Neural cell (in vitro differentiated cells): Measurements from ENCODE around the gene ARSI. TPM values are rescaled to one million over a fixed set of nuclear protein-coding genes. Genes with fewer than 3 reads are reported as not detected.

Source experiments
- H2AFZ ChIP-seq: fragments of 200-600, 300-800 bp; sonication (generic), shearing (Covaris generic); 2 replicates; pipeline ENCODE4 v1.6.0; 2014; ENCODE audit warnings: low read depth, mild to moderate bottlenecking, antibody characterized with exemption, low read length, moderate library complexity
- H3F3A ChIP-seq: fragments of 200-600 bp; shearing (Covaris generic); 2 replicates; pipeline ENCODE4 v1.6.1; 2016; ENCODE audit warnings: mild to moderate bottlenecking, moderate library complexity, mixed read lengths, antibody characterized with exemption, low read length; ENCODE audit not compliant: insufficient read depth, poor library complexity, severe bottlenecking
- H3K27ac ChIP-seq: fragments of 200-600, 300-800 bp; sonication (generic), shearing (Covaris generic); 2 replicates; pipeline ENCODE4 v1.5.1; 2014; ENCODE audit warnings: mild to moderate bottlenecking, low read length, moderate library complexity
- H3K27me3 ChIP-seq: fragments of 300-800, 200-600 bp; sonication (generic), shearing (Covaris generic); 2 replicates; pipeline ENCODE4 v1.6.0; 2014; ENCODE audit warnings: mild to moderate bottlenecking, low read depth, low read length, moderate library complexity; ENCODE audit not compliant: insufficient read depth
- H3K36me3 ChIP-seq: fragments of 300-800, 200-600 bp; sonication (generic), shearing (Covaris generic); 2 replicates; pipeline ENCODE4 v1.5.1; 2014; ENCODE audit warnings: mild to moderate bottlenecking, antibody characterized with exemption, low read length, moderate library complexity; ENCODE audit not compliant: insufficient read depth
- H3K4me2 ChIP-seq: fragments of 300-800, 200-600 bp; sonication (generic), shearing (Covaris generic); 2 replicates; pipeline ENCODE4 v1.6.0; 2014; ENCODE audit warnings: mild to moderate bottlenecking, low read length
- H3K4me3 ChIP-seq: fragments of 300-800, 200-600 bp; sonication (generic), shearing (Covaris generic); 2 replicates; pipeline ENCODE4 v1.5.1; 2014; ENCODE audit warnings: mild to moderate bottlenecking, low read length, moderate library complexity
- H3K79me2 ChIP-seq: fragments of 200-600 bp; shearing (Covaris generic); replicated peaks from 2 replicates; pipeline ENCODE4 v1.6.0; 2014; ENCODE audit warnings: mild to moderate bottlenecking, low read length, moderate library complexity; ENCODE audit not compliant: insufficient read depth
- H3K9ac ChIP-seq: fragments of 300-800, 200-600 bp; sonication (generic), shearing (Covaris generic); 2 replicates; pipeline ENCODE4 v1.6.1; 2016; ENCODE audit warnings: mild to moderate bottlenecking, low read length, mixed read lengths
- H3K9me2 ChIP-seq: fragments of 200-600 bp; shearing (Covaris generic); 2 replicates; pipeline ENCODE4 v1.6.1; 2016; ENCODE audit warnings: mild to moderate bottlenecking, low read length, mixed read lengths; ENCODE audit not compliant: insufficient read depth
- H3K9me3 ChIP-seq: fragments of 200-600, 300-800 bp; sonication (generic), shearing (Covaris generic); 2 replicates; pipeline ENCODE4 v1.6.1; 2016; ENCODE audit warnings: mild to moderate bottlenecking, mixed run types, low read length, moderate library complexity, mixed read lengths
- H4K20me1 ChIP-seq: fragments of 200-600 bp; shearing (Covaris generic); 2 replicates; pipeline ENCODE4 v1.6.1; 2016; ENCODE audit warnings: mild to moderate bottlenecking, mixed run types; ENCODE audit not compliant: insufficient read depth
- CTCF ChIP-seq: fragments of 450-650 bp; IDR thresholded peaks from 2 replicates; pipeline ENCODE4 v1.5.1; 2014; ENCODE audit warnings: antibody characterized with exemption, mild to moderate bottlenecking, moderate library complexity; ENCODE audit not compliant: poor library complexity, severe bottlenecking
- EP300 ChIP-seq: fragments of 450-650 bp; conservative IDR thresholded peaks from 2 replicates; pipeline ENCODE4 v1.6.1; 2014; ENCODE audit warnings: antibody characterized with exemption, mild to moderate bottlenecking, moderate library complexity; ENCODE audit not compliant: poor library complexity, severe bottlenecking
- EZH2 ChIP-seq: fragments of 200-600, 300-800 bp; shearing (Covaris generic), sonication (generic); IDR thresholded peaks from 2 replicates; pipeline ENCODE4 v1.6.1; 2014; ENCODE audit warnings: antibody characterized with exemption, low read length, borderline replicate concordance, mild to moderate bottlenecking; ENCODE audit not compliant: insufficient read depth, poor library complexity, severe bottlenecking
- MXI1 ChIP-seq: fragments of 450-650 bp; conservative IDR thresholded peaks from 2 replicates; pipeline ENCODE4 v1.6.1; 2014; ENCODE audit warnings: antibody characterized with exemption, mild to moderate bottlenecking; ENCODE audit not compliant: poor library complexity, severe bottlenecking
- POLR2AphosphoS5 ChIP-seq: IDR thresholded peaks from 2 replicates; pipeline ENCODE4 v1.6.1; 2012
- RAD21 ChIP-seq: fragments of 450-650 bp; conservative IDR thresholded peaks from 2 replicates; pipeline ENCODE4 v1.6.1; 2014; ENCODE audit warnings: antibody characterized with exemption, mild to moderate bottlenecking, moderate library complexity
- REST ChIP-seq: IDR thresholded peaks from 2 replicates; pipeline ENCODE4 v1.6.1; 2012; ENCODE audit warnings: borderline replicate concordance
- SMC3 ChIP-seq: fragments of 450-650 bp; conservative IDR thresholded peaks from 2 replicates; pipeline ENCODE4 v1.6.1; 2014; ENCODE audit warnings: antibody characterized with exemption, mild to moderate bottlenecking, moderate library complexity; ENCODE audit not compliant: poor library complexity
- TAF1 ChIP-seq: IDR thresholded peaks from 2 replicates; pipeline ENCODE4 v1.6.1; 2012; ENCODE audit warnings: low read depth
- polyA plus RNA-seq: library from polyadenylated mRNA; depleted of rRNA; stranded (reverse); fragments of >200 nt; gene quantifications from 2 replicates; pipeline ENCODE4 v1.2.3, GENCODE V29; 2014

Gene ARSI
- polyA plus RNA-seq, 1 donor from 2014 or later, result not detected

GRCh38 chr5:150300496-150301169, 2.1 kb downstream of the ARSI start:
- H3K27me3 ChIP-seq, result peaks cover 29% of the 10 kb centered on the region
- H3K36me3 ChIP-seq, result no peaks in the 10 kb centered on the region
- H2AFZ ChIP-seq, result no peak overlapping the region
- H3K9me2 ChIP-seq, result no peaks in the 10 kb centered on the region
- H3K79me2 ChIP-seq, result no peaks in the 10 kb centered on the region
- no peaks in the 10 kb centered on the region for H3F3A ChIP-seq
- H3K4me2 ChIP-seq, result no peak overlapping the region
- H3K9me3 ChIP-seq, result no peaks in the 10 kb centered on the region
- no peak for TF ChIP-seq SMC3
- no peak for TF ChIP-seq CTCF
- no peak for TF ChIP-seq MXI1
- no peak overlapping the region for H3K9ac ChIP-seq
- H4K20me1 ChIP-seq, result no peaks in the 10 kb centered on the region
- H3K27ac ChIP-seq, result no peak overlapping the region
- no peak overlapping the region for H3K4me3 ChIP-seq

GRCh38 chr5:150299571-150300327, 3.0 kb downstream of the ARSI start:
- Histone ChIP-seq H3K36me3 (no peaks in the 10 kb centered on the region), H3K4me3 (no peak overlapping the region), H3K27ac (no peak overlapping the region), H4K20me1 (no peaks in the 10 kb centered on the region), H3K9me3 (no peaks in the 10 kb centered on the region), H3K4me2 (no peak overlapping the region), H3F3A (no peaks in the 10 kb centered on the region), H2AFZ (no peak overlapping the region), H3K9me2 (no peaks in the 10 kb centered on the region), H3K79me2 (no peaks in the 10 kb centered on the region), H3K27me3 (peaks cover 29% of the 10 kb centered on the region), H3K9ac (no peak overlapping the region)
- TF ChIP-seq EZH2 (no peak), MXI1 (no peak), CTCF (no peak), SMC3 (no peak), EP300 (no peak), TAF1 (no peak), REST (no peak), POLR2AphosphoS5 (no peak), RAD21 (no peak)
